Panc1 (cell line): Measurements from ENCODE around the gene DKK3. TPM values are rescaled to one million over a fixed set of nuclear protein-coding genes. Genes with fewer than 3 reads are reported as not detected.

ENCODE experiments used
- ATAC-seq: fragments of 200-7000 bp; cut with Tn5 transposase; 2 replicates; pipeline ENCODE4 v1.9.1; 2020; ENCODE audit warnings: mild to moderate bottlenecking, moderate library complexity
- BruUV-seq: library from RNA; stranded (reverse); fragments of 400-500 nt; replicated peaks from 2 replicates; lab custom pipeline; 2021; lab: Mats Ljungman, UMichigan
- CTCF ChIA-PET: fragments of 300-600 bp; sonication (Branson Sonifier 250); formaldehyde crosslinking; loops from one replicate; lab custom pipeline; 2022; ENCODE audit warnings: antibody characterized with exemption; lab: Charles Lee
- POLR2A ChIA-PET: fragments of 300-600 bp; sonication (Branson Sonifier 250); formaldehyde crosslinking; loops from one replicate; lab custom pipeline; 2022; ENCODE audit warnings: antibody characterized with exemption; lab: Charles Lee
- DNase-seq: peaks from one replicate; pipeline ENCODE4 v3.0.0-alpha.2; 2010; ENCODE audit warnings: low read depth, low spot score
- H3K27ac ChIP-seq: 2 replicates; pipeline ENCODE4 v1.5.1; 2011; ENCODE audit warnings: mild to moderate bottlenecking, low read length, inconsistent platforms
- H3K27me3 ChIP-seq: fragments of 200-500 bp; sonication (Bioruptor generic); 2 replicates; pipeline ENCODE4 v1.6.0; 2014; ENCODE audit warnings: low read length, inconsistent platforms; ENCODE audit not compliant: control insufficient read depth, insufficient read depth
- H3K36me3 ChIP-seq: fragments of 200-500 bp; sonication (Bioruptor generic); 2 replicates; pipeline ENCODE4 v1.5.1; 2014; ENCODE audit warnings: inconsistent platforms, mild to moderate bottlenecking, low read length, moderate library complexity; ENCODE audit not compliant: control insufficient read depth, insufficient read depth
- H3K4me1 ChIP-seq: 2 replicates; pipeline ENCODE4 v1.5.1; 2011; ENCODE audit warnings: inconsistent platforms, mild to moderate bottlenecking, low read length, moderate library complexity; ENCODE audit not compliant: control insufficient read depth, insufficient read depth
- H3K4me3 ChIP-seq, 2 experiments: 2 replicates each; pipeline ENCODE4 v1.5.1; 2011 to 2012; ENCODE audit warnings: low read depth in 2 of 2, low read length in 2 of 2, mild to moderate bottlenecking in 2 of 2, inconsistent platforms in 1 of 2, moderate library complexity in 1 of 2
- H3K9me3 ChIP-seq: fragments of 200-500 bp; sonication (Bioruptor generic); 2 replicates; pipeline ENCODE4 v1.5.1; 2014; ENCODE audit warnings: low read depth, mild to moderate bottlenecking, inconsistent platforms, low read length, moderate library complexity; ENCODE audit not compliant: control insufficient read depth, insufficient read depth
- CTCF ChIP-seq: fragments of 450-650 bp; IDR thresholded peaks from 2 replicates; pipeline ENCODE4 v1.5.1; 2017; ENCODE audit warnings: mild to moderate bottlenecking
- POLR2AphosphoS5 ChIP-seq: IDR thresholded peaks from 2 replicates; pipeline ENCODE4 v1.6.1; 2012; ENCODE audit warnings: mild to moderate bottlenecking, low read depth, low read length, moderate library complexity
- REST ChIP-seq, 2 experiments: IDR thresholded peaks; 2 replicates each; pipeline ENCODE4 v1.6.1; 2011 to 2012; ENCODE audit warnings: low read depth in 2 of 2, control low read depth in 1 of 2, low read length in 1 of 2, mild to moderate bottlenecking in 1 of 2, moderate library complexity in 1 of 2; ENCODE audit not compliant: insufficient read depth in 1 of 2
- SIN3A ChIP-seq: IDR thresholded peaks from 2 replicates; pipeline ENCODE4 v1.6.1; 2012; ENCODE audit warnings: low read depth, mild to moderate bottlenecking, low read length, moderate library complexity, borderline replicate concordance; ENCODE audit not compliant: insufficient read depth
- TCF7L2 ChIP-seq: IDR thresholded peaks from 2 replicates; pipeline ENCODE4 v1.6.1; 2011; ENCODE audit warnings: mild to moderate bottlenecking, low read depth, low read length, inconsistent platforms
- in situ Hi-C: cut with HindIII; loops from 2 replicates; pipeline ENCODE4 v1.10.0; 2016; ENCODE audit warnings: low sequenced_read_pairs, low pct_unique_long_range_greater_than_20kb
- intact Hi-C: fragments of 100-400 bp; cut with micrococcal nuclease; formaldehyde crosslinking; loops from one replicate; pipeline ENCODE4 v1.10.0; 2022; ENCODE audit not compliant: unreplicated experiment
- total RNA-seq: library from RNA; stranded (reverse); gene quantifications from one replicate; pipeline ENCODE4 v1.2.1, GENCODE V29; 2021; ENCODE audit not compliant: unreplicated experiment

The DKK3 gene
- total RNA-seq, 1 experiment from 2014 or later: 116 TPM

GRCh38 chr11:12044799-12045198, 36.4 kb upstream of the DKK3 start:
- Histone ChIP-seq H3K27ac (peak overlapping the region; percentile 86), H3K4me3 (peak overlapping the region in 1 of 2 experiments; percentile 33; a peak in 2 of 4 replicates), H3K27me3 (no peaks in the 10 kb centered on the region), H3K36me3 (no peaks in the 10 kb centered on the region), H3K9me3 (peaks cover 11% of the 10 kb centered on the region; the same call in 1 of the 2 replicates), H3K4me1 (peaks cover 25% of the 10 kb centered on the region)
- no TSS peak for BruUV-seq
- POLR2A ChIA-PET: no interaction called here
- DNase-seq (no peak), ATAC-seq (peak; percentile 11)
- intact Hi-C loops: loop anchor here (2.0 to 5.0 kb wide), 5 partner anchors 67 to 246 kb away; partner anchors contain the start of gene MICAL2
- CTCF ChIA-PET: interaction anchor here (0.6 to 1.9 kb wide), 6 partner anchors 113 to 257 kb away, joined by 3 to 6 read pairs (median 4); no protein-coding TSS in a partner anchor
- in situ Hi-C loops: no loop called here
- TF ChIP-seq CTCF (no peak), SIN3A (no peak), TCF7L2 (no peak), POLR2AphosphoS5 (no peak), REST (IDR thresholded peaks at IDR 0.05; ENCODE audit: insufficient read depth in 1 of 2, low read depth in 2 of 2, low read length in 1 of 2) (no peak)

GRCh38 chr11:12043959-12044791, 35.7 kb upstream of the DKK3 start:
- BruUV-seq: no TSS peak
- DNase-seq (peak; percentile 95), ATAC-seq (peak; percentile 92)
- Histone ChIP-seq H3K4me1 (peaks cover 25% of the 10 kb centered on the region), H3K9me3 (peaks cover 11% of the 10 kb centered on the region; the same call in 1 of the 2 replicates), H3K27me3 (no peaks in the 10 kb centered on the region), H3K27ac (peak overlapping the region; percentile 86), H3K4me3 (peak overlapping the region in 1 of 2 experiments; percentile 33; a peak in 2 of 4 replicates), H3K36me3 (no peaks in the 10 kb centered on the region)
- in situ Hi-C loops (no loop called here), intact Hi-C loops (loop anchor here (2.0 to 5.0 kb wide), 3 partner anchors 67 to 245 kb away; no protein-coding TSS in a partner anchor)
- CTCF ChIA-PET: interaction anchor here (0.6 to 1.9 kb wide), 6 partner anchors 113 to 256 kb away, joined by 3 to 6 read pairs (median 3); no protein-coding TSS in a partner anchor
- TF ChIP-seq CTCF (peak; percentile 90), POLR2AphosphoS5 (no peak), TCF7L2 (peak; percentile 67; the same call in 1 of the 2 replicates), SIN3A (no peak), REST (IDR thresholded peaks at IDR 0.05; ENCODE audit: insufficient read depth in 1 of 2, low read depth in 2 of 2, low read length in 1 of 2) (no peak)
- POLR2A ChIA-PET: no interaction called here
